Measurements from ENCODE around the gene DENND1B.

- TF ChIP-seq CTCF (tag by site-specific recombination; IDR thresholded peaks at IDR 0.05) (no peak), ZNF704 (tag by site-specific recombination; IDR thresholded peaks at IDR 0.05) (no peak), ZNF133 (tag by site-specific recombination; IDR thresholded peaks at IDR 0.05) (no peak), ZNF2 (tag by site-specific recombination; IDR thresholded peaks at IDR 0.05) (no peak), BCL11B (tag by site-specific recombination; IDR thresholded peaks at IDR 0.05; ENCODE audit: low read depth) (no peak), ZNF175 (tag by site-specific recombination; IDR thresholded peaks at IDR 0.05) (no peak), ZBTB26 (tag by site-specific recombination; optimal IDR thresholded peaks at IDR 0.05) (no peak), ZNF843 (tag by site-specific recombination; IDR thresholded peaks at IDR 0.05) (no peak)
- TF ChIP-seq, protein P1, sequence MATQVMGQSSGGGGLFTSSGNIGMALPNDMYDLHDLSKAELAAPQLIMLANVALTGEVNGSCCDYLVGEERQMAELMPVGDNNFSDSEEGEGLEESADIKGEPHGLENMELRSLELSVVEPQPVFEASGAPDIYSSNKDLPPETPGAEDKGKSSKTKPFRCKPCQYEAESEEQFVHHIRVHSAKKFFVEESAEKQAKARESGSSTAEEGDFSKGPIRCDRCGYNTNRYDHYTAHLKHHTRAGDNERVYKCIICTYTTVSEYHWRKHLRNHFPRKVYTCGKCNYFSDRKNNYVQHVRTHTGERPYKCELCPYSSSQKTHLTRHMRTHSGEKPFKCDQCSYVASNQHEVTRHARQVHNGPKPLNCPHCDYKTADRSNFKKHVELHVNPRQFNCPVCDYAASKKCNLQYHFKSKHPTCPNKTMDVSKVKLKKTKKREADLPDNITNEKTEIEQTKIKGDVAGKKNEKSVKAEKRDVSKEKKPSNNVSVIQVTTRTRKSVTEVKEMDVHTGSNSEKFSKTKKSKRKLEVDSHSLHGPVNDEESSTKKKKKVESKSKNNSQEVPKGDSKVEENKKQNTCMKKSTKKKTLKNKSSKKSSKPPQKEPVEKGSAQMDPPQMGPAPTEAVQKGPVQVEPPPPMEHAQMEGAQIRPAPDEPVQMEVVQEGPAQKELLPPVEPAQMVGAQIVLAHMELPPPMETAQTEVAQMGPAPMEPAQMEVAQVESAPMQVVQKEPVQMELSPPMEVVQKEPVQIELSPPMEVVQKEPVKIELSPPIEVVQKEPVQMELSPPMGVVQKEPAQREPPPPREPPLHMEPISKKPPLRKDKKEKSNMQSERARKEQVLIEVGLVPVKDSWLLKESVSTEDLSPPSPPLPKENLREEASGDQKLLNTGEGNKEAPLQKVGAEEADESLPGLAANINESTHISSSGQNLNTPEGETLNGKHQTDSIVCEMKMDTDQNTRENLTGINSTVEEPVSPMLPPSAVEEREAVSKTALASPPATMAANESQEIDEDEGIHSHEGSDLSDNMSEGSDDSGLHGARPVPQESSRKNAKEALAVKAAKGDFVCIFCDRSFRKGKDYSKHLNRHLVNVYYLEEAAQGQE (tag by site-specific recombination; IDR thresholded peaks at IDR 0.05): no peak
- TF ChIP-seq, protein P2, sequence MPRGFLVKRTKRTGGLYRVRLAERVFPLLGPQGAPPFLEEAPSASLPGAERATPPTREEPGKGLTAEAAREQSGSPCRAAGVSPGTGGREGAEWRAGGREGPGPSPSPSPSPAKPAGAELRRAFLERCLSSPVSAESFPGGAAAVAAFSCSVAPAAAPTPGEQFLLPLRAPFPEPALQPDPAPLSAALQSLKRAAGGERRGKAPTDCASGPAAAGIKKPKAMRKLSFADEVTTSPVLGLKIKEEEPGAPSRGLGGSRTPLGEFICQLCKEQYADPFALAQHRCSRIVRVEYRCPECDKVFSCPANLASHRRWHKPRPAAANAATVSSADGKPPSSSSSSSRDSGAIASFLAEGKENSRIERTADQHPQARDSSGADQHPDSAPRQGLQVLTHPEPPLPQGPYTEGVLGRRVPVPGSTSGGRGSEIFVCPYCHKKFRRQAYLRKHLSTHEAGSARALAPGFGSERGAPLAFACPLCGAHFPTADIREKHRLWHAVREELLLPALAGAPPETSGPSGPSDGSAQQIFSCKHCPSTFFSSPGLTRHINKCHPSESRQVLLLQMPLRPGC (tag by site-specific recombination; IDR thresholded peaks at IDR 0.05): no peak
Measured at GRCh38 chr1:197786280-197786679, 11.0 kb upstream of the DENND1B start.
